ENCODE measurements around the gene NRG3. TPM values are rescaled to one million over a fixed set of nuclear protein-coding genes. Genes with fewer than 3 reads are reported as not detected.

Gene NRG3
- total and polyA plus RNA-seq, 2 donors (not counting 1 experiment from before 2014, with no cell fraction given): 0.06 TPM; not detected in 1

DNA sequence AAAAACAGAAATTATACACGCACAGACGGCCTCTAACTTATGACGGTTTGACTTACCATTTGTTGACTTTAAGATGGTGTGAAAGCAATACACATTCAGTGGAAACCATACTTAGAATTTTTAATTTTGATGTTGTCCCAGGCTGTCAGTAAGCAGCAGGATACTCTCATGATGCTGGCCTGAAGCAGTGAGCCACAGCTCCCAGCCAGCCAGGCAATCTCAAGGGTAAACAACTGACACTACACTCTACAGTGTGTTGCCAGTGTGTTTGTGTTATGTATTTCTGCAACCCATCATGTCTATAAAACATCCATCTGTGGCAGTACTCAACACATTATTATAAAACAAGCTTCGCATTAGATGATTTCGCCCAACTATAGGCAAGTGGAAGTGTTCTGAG is 747.5 kb downstream of the NRG3 start:
- no peaks in the 10 kb centered on the region for H3K4me1 Mint-ChIP-seq
- Histone ChIP-seq H3K79me2 (ENCODE audit: control insufficient read depth, insufficient read depth, low read length) (no peaks in the 10 kb centered on the region), H4K20me1 (ENCODE audit: control insufficient read depth, insufficient read depth, low read length, poor library complexity, severe bottlenecking) (no peaks in the 10 kb centered on the region), H3K27me3 (replicated peaks in 1 of 4; ENCODE audit: control extremely low read depth in 1 of 4, control insufficient read depth in 3 of 4, insufficient read depth in 4 of 4, low read length in 3 of 4) (no peaks in the 10 kb centered on the region), H3K4me2 (replicated peaks; ENCODE audit: low read depth, low read length, poor library complexity, severe bottlenecking) (no peak overlapping the region), H3K4me1 (ENCODE audit: control insufficient read depth in 2 of 2, insufficient read depth in 2 of 2, low read length in 2 of 2) (no peaks in the 10 kb centered on the region), H2AFZ (ENCODE audit: insufficient read depth, low read depth, low read length, poor library complexity, severe bottlenecking) (no peak overlapping the region), H3K9me3 (ENCODE audit: control extremely low read depth in 1 of 3, control insufficient read depth in 2 of 3, insufficient read depth in 1 of 3, low read length in 2 of 3) (peaks cover 0 to 4% (median 0%) of the 10 kb centered on the region in 3 donors), H3K27ac (ENCODE audit: low read length in 2 of 2) (no peak overlapping the region), H3K4me3 (ENCODE audit: control extremely low read depth in 1 of 5, extremely low read depth in 1 of 5, insufficient read depth in 1 of 5, low read depth in 2 of 5, low read length in 4 of 5) (no peak overlapping the region), H3K36me3 (replicated peaks in 1 of 2; ENCODE audit: control extremely low read depth in 1 of 2, control insufficient read depth in 1 of 2, extremely low read depth in 1 of 2, insufficient read depth in 2 of 2, low read length in 1 of 2) (no peaks in the 10 kb centered on the region), H3K9ac (ENCODE audit: low read length) (no peak overlapping the region)
- no peak overlapping the region for H3K27ac Mint-ChIP-seq
- CTCF ChIA-PET: no interaction called here
- TF ChIP-seq EZH2 (IDR thresholded peaks at IDR 0.05; ENCODE audit: borderline replicate concordance, insufficient read depth, low read depth, low read length, poor library complexity, severe bottlenecking): no peak
- TF ChIP-seq, protein P1, sequence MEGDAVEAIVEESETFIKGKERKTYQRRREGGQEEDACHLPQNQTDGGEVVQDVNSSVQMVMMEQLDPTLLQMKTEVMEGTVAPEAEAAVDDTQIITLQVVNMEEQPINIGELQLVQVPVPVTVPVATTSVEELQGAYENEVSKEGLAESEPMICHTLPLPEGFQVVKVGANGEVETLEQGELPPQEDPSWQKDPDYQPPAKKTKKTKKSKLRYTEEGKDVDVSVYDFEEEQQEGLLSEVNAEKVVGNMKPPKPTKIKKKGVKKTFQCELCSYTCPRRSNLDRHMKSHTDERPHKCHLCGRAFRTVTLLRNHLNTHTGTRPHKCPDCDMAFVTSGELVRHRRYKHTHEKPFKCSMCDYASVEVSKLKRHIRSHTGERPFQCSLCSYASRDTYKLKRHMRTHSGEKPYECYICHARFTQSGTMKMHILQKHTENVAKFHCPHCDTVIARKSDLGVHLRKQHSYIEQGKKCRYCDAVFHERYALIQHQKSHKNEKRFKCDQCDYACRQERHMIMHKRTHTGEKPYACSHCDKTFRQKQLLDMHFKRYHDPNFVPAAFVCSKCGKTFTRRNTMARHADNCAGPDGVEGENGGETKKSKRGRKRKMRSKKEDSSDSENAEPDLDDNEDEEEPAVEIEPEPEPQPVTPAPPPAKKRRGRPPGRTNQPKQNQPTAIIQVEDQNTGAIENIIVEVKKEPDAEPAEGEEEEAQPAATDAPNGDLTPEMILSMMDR (IDR thresholded peaks at IDR 0.05): no peak
- intact Hi-C loops (cut with micrococcal nuclease): no loop called here
- ATAC-seq (ENCODE audit: low read depth) (no peak), DNase-seq (no peak)
- no CpG with 5 or more reads among the region's 5 CpGs for WGBS (ENCODE audit: insufficient coverage)
- H3K4me3 Mint-ChIP-seq: no peak overlapping the region
- no peaks in the 10 kb centered on the region for H3K9me3 Mint-ChIP-seq (ENCODE audit: insufficient read depth)
- POLR2A ChIA-PET: no interaction called here
- H3K27me3 Mint-ChIP-seq: no peaks in the 10 kb centered on the region

- no peaks in the 10 kb centered on the region for H3K27me3 Mint-ChIP-seq
- H3K79me2 ChIP-seq (ENCODE audit: control insufficient read depth, insufficient read depth, low read length): no peaks in the 10 kb centered on the region
- intact Hi-C loops (cut with micrococcal nuclease): no loop called here
- no peak overlapping the region for H3K4me2 ChIP-seq (replicated peaks; ENCODE audit: low read depth, low read length, poor library complexity, severe bottlenecking)
- ATAC-seq (ENCODE audit: low read depth): no peak
- no peak overlapping the region for H3K27ac Mint-ChIP-seq
- H3K4me1 Mint-ChIP-seq: no peaks in the 10 kb centered on the region
- TF ChIP-seq EZH2 (IDR thresholded peaks at IDR 0.05; ENCODE audit: borderline replicate concordance, insufficient read depth, low read depth, low read length, poor library complexity, severe bottlenecking): no peak
- TF ChIP-seq, protein P1 (IDR thresholded peaks at IDR 0.05): no peak
- no peak overlapping the region for H3K9ac ChIP-seq (ENCODE audit: low read length)
- H3K27ac ChIP-seq (ENCODE audit: low read length in 2 of 2): no peak overlapping the region
- no peaks in the 10 kb centered on the region for H3K36me3 ChIP-seq (replicated peaks in 1 of 2; ENCODE audit: control extremely low read depth in 1 of 2, control insufficient read depth in 1 of 2, extremely low read depth in 1 of 2, insufficient read depth in 2 of 2, low read length in 1 of 2)
- H2AFZ ChIP-seq (ENCODE audit: insufficient read depth, low read depth, low read length, poor library complexity, severe bottlenecking): no peak overlapping the region
- H3K4me3 ChIP-seq (ENCODE audit: control extremely low read depth in 1 of 5, extremely low read depth in 1 of 5, insufficient read depth in 1 of 5, low read depth in 2 of 5, low read length in 4 of 5): no peak overlapping the region
- CTCF ChIA-PET: no interaction called here
- no peaks in the 10 kb centered on the region for H3K9me3 Mint-ChIP-seq (ENCODE audit: insufficient read depth)
- H3K9me3 ChIP-seq (ENCODE audit: control extremely low read depth in 1 of 3, control insufficient read depth in 2 of 3, insufficient read depth in 1 of 3, low read length in 2 of 3): no peaks in the 10 kb centered on the region
- DNase-seq: no peak
- H3K4me1 ChIP-seq (ENCODE audit: control insufficient read depth in 2 of 2, insufficient read depth in 2 of 2, low read length in 2 of 2): no peaks in the 10 kb centered on the region
- H3K27me3 ChIP-seq (replicated peaks in 1 of 4; ENCODE audit: control extremely low read depth in 1 of 4, control insufficient read depth in 3 of 4, insufficient read depth in 4 of 4, low read length in 3 of 4): no peaks in the 10 kb centered on the region
- no peak overlapping the region for H3K4me3 Mint-ChIP-seq
- POLR2A ChIA-PET: no interaction called here
- no peaks in the 10 kb centered on the region for H4K20me1 ChIP-seq (ENCODE audit: control insufficient read depth, insufficient read depth, low read length, poor library complexity, severe bottlenecking)
Measured at GRCh38 chr10:82625512-82626189, 750.7 kb downstream of the NRG3 start.
